ENCODE measurements around the gene NT5DC1. TPM values are rescaled to one million over a fixed set of nuclear protein-coding genes. Genes with fewer than 3 reads are reported as not detected.
"Not testable (repeated sequence)": the region's sequence is repeated elsewhere in the genome, so short reads cannot be mapped to it uniquely, and the experiment has no call there.

The NT5DC1 gene
- polyA plus RNA-seq, 3 donors = 42.3 to 51.4 (median 43.7) TPM

DNA sequence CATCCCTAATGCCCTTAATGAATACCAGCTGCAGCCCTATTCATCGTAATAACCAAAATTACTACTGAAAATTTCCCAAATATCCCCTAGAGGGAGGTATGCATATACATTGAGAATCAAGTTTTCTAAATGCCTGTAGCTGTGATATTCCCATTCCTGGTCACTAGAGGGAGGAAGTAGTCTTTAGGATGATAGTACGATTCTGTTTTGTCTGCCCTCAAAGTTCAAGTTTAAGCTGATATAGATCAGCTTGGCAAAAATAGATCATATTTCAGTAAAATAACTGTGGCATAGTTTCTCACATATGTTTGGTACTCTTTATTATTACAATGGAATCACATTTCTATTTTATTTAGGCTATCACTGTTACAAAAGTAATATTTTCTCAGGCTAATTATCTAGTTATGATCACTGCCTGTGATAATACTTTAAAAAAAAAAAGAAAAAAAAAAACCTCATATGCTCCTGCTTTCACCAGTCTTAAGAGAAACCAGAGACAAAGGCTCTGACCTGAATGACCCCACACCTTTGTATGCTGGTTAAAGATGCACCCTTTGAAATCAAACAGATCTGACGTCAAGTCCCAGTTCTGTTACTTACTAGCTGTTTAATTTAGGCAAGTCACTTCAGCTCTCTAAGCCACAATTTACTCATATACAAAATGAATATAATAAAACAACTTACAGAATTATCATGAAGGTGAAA lies 168.1 kb downstream of the NT5DC1 start:
- DNase-seq = peak; percentile 72

DNA sequence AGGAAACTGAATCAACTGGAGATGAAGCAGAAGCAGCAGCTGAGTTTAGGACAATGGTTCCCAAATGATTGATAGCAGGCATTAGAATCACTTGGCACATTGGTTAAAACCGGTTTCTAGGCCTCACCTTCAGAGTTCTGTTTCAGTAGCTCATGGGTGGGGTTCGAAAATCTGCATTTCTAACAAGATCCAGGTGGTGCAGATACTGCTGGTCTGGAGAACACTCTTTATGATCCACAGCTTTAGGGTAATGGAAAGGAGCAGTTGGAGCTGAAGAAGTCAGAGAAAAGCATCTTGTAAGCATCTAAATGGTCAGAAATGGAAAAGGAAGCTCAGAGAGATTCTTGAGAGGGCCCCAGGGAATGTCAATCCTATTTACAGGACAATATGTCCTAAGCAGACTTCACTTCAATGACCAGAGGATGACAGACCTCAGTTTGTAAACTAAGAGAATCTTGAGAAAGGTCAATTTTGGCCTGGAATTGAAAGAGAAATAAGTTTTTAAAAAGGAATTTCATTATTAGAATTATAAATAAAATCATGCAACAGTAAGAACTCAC lies 170.6 kb downstream of the NT5DC1 start:
- no peak for DNase-seq

DNA sequence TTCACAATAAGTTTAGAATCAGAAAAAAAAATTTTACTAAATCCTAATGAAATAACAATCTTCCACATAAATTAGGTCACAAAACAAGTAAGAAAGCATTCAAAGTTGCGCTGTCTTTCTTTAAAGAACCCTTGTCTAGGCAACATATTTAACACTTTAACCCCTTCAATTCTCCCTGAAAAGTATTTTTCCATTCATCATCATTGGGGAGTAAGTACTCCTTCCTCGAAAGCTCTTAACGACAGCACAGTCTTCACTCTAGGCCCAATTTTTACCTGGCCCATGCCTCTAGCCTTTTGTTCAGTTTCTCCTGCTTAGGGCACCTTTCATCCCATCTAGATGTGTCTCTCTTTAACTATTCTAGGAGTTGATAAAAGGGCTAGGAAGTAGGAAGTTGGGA lies 176.5 kb downstream of the NT5DC1 start:
- DNase-seq = no peak

DNA sequence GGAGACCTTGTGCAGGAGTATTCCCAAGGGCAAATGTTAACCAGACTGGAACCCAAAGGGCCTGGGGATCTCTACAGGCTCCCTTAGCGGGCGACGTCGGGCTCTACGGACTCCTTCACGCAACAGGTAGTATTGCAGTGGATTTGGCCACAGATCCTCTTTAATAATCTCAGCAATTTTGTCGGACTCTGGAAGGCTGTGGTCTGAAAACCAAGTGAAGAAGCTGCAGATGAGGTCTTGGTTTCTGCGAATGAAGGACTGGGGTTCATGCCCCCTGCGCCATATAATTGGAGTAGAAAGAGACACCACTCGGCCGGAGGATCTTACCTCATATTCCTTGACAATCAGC lies 177.8 kb downstream of the NT5DC1 start:
- DNase-seq = no peak

DNA sequence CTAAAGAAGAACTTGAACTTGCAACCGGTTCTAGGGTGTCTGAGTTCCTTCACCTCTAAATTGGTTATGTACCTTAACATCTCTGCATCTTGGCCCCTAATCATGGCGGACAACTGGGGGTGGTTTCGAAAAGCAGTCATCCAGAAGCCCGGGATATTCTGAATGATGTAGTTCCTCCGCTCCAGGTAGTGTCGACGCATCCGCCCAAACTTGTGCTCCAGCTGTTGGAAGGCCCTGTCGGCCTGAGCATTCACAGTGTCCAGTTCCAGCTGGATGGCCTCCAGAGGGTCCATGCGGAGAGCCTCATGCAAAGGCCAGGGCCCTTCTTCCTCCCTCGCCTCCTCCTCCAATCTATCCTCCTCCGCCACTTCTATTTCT lies 178.2 kb downstream of the NT5DC1 start:
- peak; percentile 60 for DNase-seq

DNA sequence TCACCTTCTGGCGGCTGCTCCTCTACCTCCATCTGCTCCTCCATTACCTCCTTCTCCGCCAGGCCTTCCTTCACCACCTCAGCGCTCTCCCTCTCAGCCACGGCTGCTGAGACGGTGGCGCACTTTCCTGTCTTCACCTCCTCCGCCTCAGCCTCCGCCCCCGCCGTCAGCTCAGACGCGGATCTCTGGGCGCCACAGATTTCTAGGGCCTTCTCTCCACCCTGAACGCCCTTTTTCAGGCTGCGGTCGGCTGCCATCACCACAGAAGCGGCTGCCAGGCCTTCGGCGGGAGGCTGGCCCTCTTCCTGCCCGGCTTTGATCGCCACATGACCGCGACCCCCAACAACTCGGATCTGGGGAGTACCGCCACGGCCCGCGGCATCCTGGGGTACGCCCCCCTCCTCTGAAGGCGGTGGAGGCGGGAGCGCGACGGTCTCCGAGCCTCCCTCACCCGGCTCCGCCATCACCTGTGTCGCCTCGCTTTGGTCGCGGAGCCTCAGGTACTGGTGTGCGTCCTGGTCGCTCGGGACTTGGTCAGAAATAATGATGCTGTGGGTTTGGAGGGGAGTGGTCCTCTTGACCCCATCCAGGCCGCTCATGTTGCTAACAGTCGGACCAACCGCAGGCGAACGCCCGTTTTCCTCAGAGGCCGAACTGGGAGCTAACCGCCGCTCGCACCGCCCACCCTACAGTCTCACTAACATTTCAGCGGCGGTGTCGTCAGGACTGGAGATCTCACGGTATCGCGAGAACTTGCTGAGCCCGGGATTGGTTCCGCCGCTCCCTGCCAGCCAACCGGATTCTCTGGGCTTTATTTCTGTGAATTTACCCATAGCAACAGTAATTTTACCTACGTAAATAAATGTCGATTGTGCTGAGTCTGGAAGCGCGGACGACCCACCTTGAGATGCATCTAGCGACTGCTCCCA lies 178.8 kb downstream of the NT5DC1 start, which contains the start of gene TSPYL1:
Gene TSPYL1, minus strand, starts transcription at position 699 of the 929 bp plus-strand sequence. Its CDS starts 100 bp downstream, at position 599.
- DNase-seq = peak; percentile 98

DNA sequence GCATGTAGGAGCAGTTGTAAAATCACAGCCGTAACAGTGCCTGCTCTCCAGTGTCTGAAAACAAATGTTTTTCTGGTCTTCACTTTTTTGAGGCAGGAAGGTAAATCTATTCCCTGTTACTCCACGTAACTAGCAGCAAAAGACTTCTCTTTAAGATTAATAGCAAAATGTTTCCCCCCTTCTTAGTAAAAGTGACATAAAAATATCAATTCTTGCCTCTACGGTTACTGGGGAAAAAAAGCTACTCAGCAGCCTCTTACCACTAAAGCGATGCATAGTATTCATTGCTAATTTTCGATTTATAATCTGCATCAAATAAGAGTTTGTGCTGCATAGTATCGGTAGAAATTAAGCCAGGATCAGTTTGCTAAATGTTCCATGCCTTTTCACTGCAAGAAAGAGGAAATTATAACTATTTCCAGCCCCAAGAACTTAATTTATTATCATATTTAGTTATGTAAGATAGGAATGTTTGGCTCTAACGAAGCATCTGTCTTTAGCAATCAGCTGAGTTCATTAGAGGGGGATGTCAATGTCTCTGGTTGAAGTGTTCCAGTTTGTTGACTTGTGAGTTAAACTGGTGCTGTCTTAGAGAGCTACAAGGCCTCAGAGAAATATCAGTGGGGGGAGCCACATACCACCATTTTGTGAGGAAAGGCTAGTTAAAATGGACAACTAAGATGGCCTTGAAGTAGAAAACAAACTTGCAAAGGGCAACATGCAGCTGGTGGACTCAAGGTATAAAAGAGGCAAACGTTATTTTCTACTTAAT lies 179.7 kb downstream of the NT5DC1 start:
- DNase-seq = peak; percentile 54

DNA sequence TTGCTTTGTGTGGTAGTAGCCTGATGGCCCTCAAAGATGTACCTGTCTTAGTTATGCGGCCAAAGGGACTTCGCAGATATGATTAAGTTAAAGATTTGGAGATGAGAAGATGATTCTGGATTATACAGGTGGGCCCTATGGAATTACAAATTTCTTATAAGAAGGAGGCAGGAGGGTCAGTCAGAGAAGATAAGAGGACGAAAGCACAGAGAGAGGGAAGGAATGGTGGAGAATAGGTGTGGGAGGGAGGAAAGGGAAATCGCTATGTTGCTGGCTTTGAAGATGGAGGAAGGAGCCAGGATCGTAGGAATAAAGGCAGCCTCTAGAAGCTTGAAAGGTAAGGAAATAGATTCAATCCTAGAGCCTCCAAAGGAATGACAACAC lies 180.3 kb downstream of the NT5DC1 start:
- DNase-seq = no peak

DNA sequence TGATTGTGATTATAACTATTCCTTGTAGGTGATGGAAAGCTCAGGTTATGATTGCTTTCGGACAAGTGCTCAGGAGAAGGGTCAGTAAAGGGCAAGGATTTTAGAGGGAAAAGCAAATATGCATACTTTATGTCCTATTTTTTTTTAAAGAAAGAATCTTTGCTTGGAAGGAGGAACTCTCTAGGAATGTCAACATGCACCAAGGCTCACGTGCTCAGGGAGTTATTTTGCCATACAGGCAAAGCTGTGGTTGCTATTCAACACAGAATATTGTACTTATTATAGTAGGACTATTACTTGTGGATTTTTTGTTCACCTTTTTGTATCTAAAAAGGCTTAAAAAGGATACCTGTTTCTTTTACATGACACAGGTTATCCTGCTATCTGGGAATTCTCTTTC lies 182.0 kb downstream of the NT5DC1 start:
- no peak for DNase-seq

DNA sequence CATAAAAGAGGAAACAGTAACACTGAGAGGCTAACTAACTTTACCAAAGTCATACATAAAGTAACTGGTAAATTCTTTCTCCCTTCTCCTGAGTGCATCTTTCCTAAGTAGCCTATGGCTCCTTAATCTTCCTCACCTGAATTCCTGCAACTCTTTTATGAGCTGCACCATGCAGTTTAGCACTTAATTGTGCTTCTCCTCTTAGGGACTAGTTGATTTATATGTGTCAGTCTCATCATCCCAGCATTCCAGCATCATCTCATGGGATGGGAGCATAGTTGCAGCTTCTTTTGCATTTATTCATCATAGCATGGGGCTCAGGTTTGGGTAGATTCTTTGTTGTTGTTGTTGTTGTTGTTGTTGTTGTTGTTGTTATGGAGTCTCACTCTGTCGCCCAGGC lies 182.5 kb downstream of the NT5DC1 start:
- DNase-seq = no peak

DNA sequence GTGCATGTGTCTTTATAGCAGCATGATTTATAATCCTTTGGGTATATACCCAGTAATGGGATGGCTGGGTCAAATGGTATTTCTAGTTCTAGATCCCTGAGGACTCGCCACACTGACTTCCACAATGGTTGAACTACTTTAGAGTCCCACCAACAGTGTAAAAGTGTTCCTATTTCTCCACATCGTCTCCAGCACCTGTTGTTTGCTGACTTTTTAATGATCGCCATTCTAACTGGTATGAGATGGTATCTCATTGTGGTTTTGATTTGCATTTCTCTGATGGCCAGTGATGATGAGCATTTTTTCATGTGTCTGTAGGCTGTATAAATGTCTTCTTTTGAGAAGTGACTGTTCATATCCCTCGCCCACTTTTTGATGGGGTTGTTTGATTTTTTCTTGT lies 184.3 kb downstream of the NT5DC1 start:
- not testable (repeated sequence) for DNase-seq

DNA sequence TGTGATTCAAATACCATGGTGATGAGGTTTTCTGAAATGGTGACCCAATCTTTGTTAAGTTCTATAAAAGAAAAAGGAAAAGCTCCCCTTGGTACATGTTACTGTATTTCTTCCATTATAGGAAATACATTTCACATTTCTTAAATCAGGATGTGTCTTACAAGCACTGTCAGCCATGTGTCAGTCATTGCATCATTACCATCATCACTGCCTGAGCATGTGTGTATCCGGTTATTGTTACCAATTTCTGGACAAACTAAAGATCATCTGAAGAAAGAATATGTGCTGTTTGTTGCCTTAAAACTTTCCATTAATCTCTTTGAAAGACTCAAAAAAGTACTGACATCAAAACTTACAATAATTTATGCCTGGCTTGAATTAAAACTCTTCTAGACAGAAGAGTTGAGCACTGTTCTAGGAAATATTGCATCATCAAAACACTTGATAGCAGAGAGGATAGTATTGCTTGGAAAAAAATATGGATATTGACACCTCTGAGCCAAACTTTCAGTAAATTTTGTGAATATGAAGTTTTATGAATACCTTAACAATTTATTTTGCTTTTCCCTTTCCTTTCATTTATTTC lies 186.2 kb downstream of the NT5DC1 start:
- DNase-seq = no peak

DNA sequence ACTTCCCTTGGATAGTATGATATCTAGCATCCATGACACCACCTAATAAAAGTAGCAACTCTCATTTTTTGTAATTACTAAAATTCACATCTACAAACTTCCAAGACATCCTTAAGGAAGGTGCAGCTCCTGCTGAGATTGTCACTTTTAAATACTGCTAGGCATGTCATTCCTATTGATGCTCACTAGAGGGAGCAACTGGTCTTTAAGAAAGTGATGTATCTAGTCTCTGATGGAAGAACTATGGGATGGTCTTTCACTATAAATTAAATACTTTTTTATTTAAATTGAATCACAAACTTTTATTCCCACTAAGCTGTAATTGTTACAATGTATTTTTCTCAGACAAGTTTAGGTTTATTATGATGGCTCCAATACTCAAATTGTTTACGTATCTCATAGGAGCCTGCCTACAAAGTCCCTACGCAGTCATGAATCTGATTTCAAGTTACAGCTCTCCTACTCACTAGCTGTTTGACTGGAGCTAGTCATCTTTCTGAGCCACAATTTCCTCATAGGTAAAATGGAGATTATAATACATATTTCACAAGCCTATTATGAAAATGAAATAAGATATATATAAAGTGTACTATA lies 187.1 kb downstream of the NT5DC1 start:
- no peak for DNase-seq

DNA sequence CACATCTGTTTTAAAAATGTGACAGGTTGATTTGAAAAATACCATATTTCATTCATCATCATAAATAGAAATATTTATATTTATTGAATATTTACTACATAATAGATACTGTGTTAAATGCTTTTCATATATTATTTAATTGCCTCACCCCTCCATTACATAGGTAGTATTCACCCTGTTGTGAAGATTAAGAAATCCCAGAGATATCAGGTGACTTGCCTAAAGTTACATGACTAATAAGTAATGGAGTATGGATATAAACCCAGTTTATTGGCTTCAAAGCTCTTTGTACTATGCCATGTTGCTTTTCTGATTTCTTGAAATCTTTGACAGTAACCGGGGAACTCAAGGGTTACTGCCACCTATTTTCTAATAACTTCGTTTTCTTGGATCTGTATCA lies 189.2 kb downstream of the NT5DC1 start:
- no peak for DNase-seq

DNA sequence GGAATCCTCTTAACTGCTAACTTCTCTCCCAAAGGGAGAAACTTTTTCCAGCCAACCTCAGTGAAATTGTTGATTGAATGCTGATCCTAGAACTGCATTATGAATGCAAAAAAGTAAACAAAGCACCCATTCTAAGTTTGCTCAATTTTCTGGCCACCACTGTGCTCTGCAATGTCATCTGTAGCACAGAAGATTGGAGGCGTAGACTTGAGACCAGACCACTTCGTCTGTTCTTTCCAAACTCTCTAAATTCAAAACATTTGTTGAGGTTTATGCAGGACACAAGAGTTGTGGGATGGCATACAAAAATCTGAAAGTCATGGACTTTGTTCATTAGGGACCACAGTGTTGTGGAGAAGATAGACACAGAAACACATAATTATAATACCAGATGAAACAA lies 190.1 kb downstream of the NT5DC1 start:
- DNase-seq = no peak

DNA sequence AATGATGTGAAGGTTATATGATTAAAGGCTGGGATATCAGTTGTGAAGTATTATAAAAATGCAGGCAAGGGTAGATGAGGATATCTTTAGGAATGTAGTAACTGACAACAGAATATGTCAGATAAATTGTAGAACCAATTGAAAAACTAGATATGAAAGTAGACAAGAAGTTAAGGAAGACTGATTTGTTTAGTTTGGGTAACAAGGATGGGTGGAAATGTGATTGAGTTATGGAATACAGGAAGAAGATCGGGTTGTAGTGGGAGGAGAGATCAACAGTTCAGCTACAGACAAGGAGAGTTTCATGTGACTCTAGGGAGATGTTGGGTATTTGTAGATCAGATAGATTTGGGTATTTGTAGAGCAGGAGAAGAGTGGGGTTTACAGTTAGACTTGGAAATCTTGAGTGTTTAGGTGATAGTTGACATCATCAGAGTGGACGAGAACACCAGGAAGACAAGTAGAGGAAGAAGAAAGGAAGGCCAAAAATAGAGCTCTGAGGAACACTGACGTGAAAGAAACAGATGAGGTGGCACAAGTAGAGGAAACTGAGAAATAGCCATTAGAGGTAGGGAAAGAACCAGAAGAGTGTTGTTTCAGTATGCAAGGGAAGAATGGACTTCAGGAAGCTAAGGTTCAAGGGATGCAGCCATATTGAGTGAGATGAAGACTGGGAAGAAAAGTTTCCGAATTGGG lies 191.2 kb downstream of the NT5DC1 start:
- DNase-seq = no peak

DNA sequence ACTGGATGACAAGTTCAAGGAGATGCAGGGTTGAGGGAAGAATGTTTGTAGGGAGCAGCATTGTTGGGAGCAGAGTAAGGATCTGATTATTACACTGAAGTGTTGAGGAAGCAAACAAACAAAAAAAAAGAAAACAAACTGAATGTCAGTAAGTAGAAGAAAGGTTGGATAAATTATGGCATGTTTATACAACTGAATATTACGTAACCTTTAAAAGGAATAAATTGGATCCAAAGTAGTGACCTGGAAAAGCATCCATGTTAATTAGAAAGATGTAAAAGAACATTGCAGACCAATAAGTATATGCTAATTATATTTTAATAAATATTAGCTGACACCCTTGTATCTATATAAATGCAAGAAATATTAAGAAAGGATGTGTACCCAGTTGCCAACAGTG lies 191.9 kb downstream of the NT5DC1 start:
- DNase-seq = no peak

DNA sequence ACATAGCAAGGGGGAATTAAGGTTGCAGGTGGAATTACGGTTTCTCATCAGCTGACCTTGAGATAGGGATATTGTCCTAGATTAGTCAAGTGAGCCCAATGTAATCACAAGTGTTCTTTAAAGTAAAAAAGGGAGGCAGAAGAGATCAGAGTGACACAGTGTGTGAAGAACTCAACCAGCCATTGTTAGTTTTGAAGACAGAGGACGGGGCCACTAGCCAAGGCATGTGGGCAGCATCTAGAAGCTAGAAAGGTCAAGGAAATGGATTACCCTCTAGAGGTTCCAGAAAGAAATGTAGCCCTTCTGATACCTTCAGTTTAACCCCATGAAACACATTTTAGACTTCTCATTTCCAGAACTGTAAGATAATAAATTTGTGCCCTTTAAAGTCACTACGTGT lies 197.6 kb downstream of the NT5DC1 start:
- DNase-seq = no peak

DNA sequence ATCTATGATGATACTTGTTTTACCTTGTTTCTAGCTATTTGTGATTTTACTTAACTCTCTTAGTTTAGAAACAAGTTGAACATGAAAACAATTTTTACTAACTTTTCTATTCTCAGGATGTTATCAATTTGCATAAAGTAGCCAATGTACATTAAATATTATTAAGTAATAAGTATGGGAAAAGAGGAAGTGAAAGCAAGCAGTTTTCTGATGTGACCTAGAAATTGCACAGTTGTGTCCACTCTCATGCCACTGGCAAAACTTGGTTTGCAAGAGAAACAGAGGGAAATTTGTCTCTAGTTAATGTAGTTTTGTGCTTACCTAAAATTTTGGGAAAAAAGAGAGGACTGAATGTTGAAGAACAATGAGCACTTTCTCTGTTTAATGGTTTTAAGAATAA lies 198.3 kb downstream of the NT5DC1 start:
- DNase-seq = no peak

Measured in renal pelvis (tissue), 4 donors.